HG03139 (cell line): Measurements from ENCODE around the gene CHD2.

ENCODE experiments used
- ATAC-seq: cut with Tn5 transposase; IDR thresholded peaks from one replicate; pipeline ENCODE4 v1.9.1; 2021; ENCODE audit not compliant: unreplicated experiment

The CHD2 gene

GRCh38 chr15:93063796-93064690 is 163.9 kb downstream of the CHD2 start:
- ATAC-seq = no peak

- no peak for ATAC-seq
Observed at GRCh38 chr15:93065641-93066045, 165.5 kb downstream of the CHD2 start.

GRCh38 chr15:93066224-93066681 is 166.1 kb downstream of the CHD2 start:
- no peak for ATAC-seq

DNA sequence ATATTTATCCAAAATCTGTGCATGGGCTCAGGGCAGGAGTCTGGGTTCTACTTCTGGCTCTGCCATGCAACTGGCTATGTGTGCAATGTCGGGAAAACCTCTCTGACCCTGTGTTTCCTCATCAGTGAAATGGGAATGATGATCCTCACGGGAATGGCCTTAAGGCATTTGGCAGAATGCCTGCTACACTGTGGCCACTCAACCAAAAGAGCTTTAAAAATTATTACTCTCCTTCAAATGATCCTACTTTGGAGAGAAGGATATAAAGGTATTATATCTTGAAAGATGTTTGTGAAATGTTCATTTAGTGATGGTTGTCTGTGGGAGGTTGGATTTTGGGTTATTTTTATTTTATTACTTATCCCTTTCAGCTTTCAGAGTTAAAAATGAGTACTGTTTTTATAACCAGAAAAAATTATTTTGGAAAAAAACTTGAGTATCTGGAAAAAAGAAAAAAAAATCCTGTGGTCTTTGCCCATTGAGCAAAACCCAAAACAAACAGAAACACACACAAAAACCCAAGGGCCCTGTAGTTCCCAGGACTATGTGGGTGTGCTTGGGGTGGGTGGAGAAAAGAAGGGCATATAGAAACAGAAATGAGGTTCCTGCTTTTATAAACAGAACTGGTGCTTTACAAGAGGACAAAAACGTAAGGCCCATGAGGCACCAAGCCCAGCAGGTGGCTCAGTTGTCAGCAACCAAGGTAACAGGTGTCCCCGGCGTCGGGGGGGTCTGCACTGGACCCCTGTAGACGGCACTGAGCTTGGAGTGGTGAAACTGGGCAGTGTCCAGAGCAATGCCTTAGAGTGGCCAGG is 166.9 kb downstream of the CHD2 start:
- ATAC-seq = no peak

DNA sequence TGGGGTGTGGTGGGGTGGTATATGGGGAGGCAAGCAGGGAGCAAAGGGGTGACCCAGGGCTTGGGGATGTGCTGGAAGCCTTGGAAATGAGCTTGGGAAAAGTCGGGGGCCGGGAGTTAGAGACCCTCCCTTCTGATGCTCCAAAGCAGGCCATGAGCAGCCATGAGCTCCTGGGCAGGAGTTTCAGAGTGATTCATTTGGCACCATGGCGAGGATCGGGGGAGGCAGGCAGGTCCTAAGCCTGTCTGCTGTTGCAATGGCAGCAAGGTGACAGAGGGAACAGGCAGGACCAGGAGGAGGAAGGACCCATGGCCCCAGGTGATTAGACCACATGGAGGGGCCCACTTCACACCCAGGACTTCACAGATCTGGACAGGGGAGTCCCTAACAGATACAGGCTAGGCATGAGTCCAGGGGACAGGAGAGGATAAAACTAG is 167.5 kb downstream of the CHD2 start:
- no peak for ATAC-seq

DNA sequence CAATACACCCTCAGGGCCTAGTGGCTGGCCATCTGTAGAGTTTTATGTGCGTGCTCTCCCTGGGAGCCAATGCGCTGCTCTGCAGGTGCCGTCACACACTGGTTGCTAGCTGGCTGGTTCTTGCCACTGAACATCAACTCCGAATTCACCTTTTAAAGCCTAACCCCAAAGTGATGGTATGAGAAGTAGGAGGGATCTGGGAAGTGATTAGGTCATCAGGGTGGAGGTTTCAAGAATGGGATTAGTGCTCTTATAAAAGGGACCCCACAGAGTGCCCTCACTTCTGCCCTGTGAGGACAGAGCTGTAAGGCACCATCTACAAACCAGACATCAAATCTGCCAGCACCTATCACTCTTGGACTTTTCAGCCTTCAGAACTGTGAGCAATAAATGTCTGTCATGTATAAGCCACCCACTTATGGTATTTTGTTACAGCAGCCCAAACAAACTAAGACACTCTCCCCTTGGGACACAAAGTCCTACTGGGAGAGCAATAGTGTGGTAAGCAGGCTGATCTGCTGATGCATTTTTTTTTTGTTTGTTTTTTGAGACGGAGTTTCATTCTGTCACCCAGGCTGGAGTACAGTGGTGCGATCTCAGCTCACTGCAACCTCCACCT is 168.6 kb downstream of the CHD2 start:
- ATAC-seq = no peak

DNA sequence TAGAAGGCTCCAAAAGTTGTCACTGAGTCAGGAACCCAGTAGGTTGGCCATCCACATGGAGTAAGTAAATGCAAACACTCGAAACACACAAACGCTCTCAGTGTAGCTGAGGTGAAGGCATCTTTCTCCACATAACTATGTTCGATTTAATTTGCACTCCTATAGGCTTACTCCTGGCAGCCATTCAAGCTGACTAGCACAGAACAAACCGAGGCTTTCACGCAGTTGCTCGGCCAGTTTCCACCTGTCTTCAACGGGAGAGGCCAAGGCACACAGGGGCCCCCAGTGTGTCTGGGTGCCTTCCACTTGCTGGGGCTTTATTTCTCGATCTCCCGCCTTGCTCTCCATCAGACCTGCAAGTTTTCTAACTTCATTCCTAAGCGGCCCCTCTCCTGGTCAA is 170.0 kb downstream of the CHD2 start:
- no peak for ATAC-seq

DNA sequence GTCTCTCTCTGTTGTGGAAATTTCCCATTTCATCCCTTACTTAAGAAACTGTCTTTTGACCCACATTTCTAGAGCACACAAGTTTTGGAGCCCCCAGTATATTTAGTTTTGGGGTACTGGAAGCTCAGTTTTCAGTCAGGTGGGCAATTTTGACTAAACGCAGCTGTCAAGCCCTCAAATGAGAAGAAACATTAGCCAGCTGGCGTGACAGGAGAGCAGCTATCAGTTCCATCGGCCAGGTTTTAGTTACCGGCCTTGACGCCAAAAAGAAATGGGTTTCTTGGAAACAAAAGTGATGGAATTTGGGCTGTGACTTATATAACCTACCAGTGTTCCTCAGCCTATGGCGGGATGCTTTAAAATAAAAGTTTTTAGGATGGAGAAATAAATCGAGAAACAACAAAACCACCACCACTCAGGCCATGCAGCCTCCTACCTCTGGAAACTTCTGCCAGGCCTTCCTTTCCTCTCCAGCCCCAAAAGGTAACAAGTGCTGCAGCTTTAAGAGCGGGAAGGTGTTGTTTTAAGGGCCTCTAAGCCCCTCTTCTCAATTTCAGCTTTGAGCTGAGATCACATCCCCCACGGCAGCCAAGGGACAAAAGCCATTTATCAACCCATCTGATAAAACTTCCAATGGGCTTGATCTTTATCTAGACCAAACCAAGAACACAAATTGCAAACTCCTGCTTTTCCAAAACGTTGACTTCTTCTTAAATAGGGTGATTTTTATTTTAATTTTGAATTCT is 170.6 kb downstream of the CHD2 start:
- ATAC-seq = no peak

- no peak for ATAC-seq
Observed at GRCh38 chr15:93071469-93071936, 171.4 kb downstream of the CHD2 start.

GRCh38 chr15:93072011-93072410 is 171.9 kb downstream of the CHD2 start:
- no peak for ATAC-seq

DNA sequence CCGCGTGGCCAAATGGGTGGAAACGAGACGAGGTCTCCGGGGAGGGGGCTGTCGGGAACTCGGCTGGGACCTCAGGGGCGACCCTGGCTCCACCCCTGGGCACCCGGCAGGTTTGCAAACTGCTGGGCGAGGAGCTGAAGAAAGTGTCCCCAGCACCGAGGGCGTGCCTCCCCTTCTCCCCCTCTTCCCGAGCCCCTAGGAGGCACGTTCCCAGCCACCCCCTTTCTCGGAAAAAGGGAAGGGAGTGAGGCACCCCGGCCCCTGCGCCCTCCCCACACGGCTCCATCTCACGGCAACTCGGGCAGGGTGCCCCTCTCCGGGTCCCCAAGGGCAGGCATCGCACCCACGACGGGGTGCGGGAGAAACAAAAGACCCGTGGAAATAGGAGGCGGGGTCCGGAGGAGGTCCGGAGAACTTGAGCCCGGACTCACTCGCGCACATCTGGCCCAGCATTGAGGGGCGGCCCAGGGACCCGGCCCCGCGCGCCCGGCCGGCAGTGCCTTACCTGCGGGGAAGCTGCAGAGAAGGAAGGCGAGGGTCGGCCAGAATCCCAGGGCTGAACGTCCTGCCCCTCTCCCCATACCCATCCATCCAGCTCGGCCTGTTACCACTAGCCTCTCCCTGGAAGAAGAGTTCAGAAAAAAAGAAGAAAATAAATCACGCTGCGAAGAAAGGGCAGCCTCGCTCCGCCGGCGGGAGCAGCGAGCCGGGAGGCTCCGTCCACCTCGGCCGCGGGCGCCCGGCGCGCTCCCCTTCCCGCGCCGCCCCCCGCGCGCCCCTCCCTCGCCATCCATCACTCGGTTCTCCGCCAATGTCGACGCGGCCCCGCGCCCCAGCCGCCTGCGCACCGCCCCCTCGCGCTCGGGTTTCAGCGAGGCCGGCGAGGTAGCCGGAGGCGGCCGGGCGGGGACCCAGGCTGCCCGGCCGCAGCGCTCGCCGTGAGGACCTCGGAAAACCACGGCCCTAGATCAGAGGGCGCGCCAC is 172.6 kb downstream of the CHD2 start:
- ATAC-seq = no peak

GRCh38 chr15:93073465-93073952 is 173.4 kb downstream of the CHD2 start:
- no peak for ATAC-seq

GRCh38 chr15:93074599-93074998 is 174.5 kb downstream of the CHD2 start:
- no peak for ATAC-seq

DNA sequence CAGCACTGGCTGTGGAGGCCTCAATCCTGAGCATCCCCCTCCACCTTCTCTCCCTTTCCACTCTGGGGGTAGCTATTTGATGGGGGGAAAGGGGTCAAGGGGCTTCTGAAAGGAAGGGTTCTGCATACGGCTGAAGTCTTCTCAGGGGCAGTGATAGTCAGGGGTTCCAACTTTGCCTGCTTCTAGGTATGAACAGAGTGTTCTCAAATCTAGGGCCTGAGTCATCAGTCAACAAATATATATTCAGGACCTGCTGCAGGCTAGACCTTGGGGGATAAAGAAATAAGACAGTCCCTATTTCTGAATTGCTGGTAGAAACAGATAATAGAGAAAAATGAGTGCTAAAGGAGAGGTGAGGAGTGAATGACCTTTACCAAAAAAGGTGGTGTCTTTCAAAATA is 176.1 kb downstream of the CHD2 start:
- no peak for ATAC-seq

- no peak for ATAC-seq
Observed at GRCh38 chr15:93076875-93077274, 176.8 kb downstream of the CHD2 start.
